GM12878 (cell line): Measurements from ENCODE around the gene SNX15.

Source experiments
- CBX5 ChIP-seq: sonication (generic); IDR thresholded peaks from 2 replicates; pipeline ENCODE4 v1.6.1; 2016; ENCODE audit warnings: low read depth, moderate library complexity, mild to moderate bottlenecking, inconsistent platforms
- CHD1 ChIP-seq: IDR thresholded peaks from 2 replicates; pipeline ENCODE4 v1.6.1; 2012; ENCODE audit warnings: low read depth, low read length, improper control_type of control experiment
- CTCF ChIP-seq, 3 experiments: IDR thresholded peaks in 2 of 3; conservative IDR thresholded peaks in 1 of 3; 2 replicates each; pipeline ENCODE4 v1.5.1; 2011; ENCODE audit warnings: low read depth in 3 of 3, low read length in 3 of 3, mild to moderate bottlenecking in 3 of 3, control low read depth in 2 of 3, moderate library complexity in 2 of 3, inconsistent platforms in 1 of 3, mixed read lengths in 1 of 3; ENCODE audit not compliant: control insufficient read depth in 2 of 3, insufficient read depth in 1 of 3; ENCODE audit errors: extremely low read depth in 1 of 3
- GABPA ChIP-seq: IDR thresholded peaks from 2 replicates; pipeline ENCODE4 v1.6.1; 2014; ENCODE audit warnings: antibody characterized with exemption, low read depth, mild to moderate bottlenecking, inconsistent platforms
- POLR2AphosphoS5 ChIP-seq: IDR thresholded peaks from 2 replicates; pipeline ENCODE4 v1.6.1; 2011; ENCODE audit warnings: mild to moderate bottlenecking, low read length, inconsistent platforms
- SP1 ChIP-seq: IDR thresholded peaks from one replicate; pipeline ENCODE4 v1.6.1; 2011; ENCODE audit warnings: low read depth, low read length
- ZBTB33 ChIP-seq: fragments of 450-650 bp; IDR thresholded peaks from 2 replicates; pipeline ENCODE4 v1.6.1; 2017; ENCODE audit warnings: mild to moderate bottlenecking

- no peak for TF ChIP-seq CBX5
- no peak for TF ChIP-seq POLR2AphosphoS5
- no peak for TF ChIP-seq CTCF (IDR thresholded peaks at IDR 0.05 in 2 of 3, conservative IDR thresholded peaks at IDR 0.05 in 1 of 3; ENCODE audit: control insufficient read depth in 2 of 3, extremely low read depth in 1 of 3, insufficient read depth in 1 of 3, low read depth in 3 of 3, low read length in 3 of 3)
- no peak for TF ChIP-seq GABPA
- no peak for TF ChIP-seq ZBTB33
- no peak for TF ChIP-seq CHD1
- TF ChIP-seq SP1: no peak
Measured at GRCh38 chr11:65055538-65055937, 28.3 kb downstream of the SNX15 start.
